ENCODE results near the gene PNMT.

PNMT gene

DNA sequence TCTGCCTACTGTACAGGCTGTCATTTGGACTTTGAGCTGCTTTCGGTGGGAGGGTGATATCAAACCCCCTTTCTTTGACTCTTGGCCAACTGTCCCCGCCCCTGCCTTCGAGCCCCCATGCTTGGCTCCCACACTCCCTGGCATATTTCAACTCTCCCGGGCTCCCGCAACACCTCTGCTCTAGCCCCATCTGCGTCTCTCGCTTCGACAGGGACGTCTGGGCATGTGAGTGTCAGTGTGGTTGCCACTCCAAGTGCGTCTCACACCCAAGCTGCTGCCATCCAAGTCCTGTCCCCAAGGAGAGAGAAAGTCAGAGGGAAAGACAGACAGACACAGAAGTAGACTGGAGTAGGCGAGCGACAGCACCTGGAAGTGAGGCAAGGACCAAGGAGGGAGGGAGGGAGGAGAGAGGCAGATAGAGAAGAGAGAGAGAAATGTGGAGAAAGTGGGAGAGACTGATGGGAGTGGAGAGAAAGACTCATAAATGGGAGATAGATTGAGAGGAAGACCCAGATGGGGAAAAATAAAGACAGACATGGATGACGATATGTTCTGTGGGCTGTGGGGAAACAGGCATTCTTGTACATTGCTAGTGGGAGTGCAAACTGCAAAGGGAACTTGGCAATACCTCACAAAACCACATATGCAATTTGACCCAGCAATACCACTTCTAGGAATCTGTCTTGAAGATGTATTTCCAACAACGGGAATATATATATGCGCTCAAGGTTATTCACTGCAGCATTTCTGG lies 19.5 kb upstream of the PNMT start:
- no peak overlapping the region for H3K4me3 ChIP-seq (ENCODE audit: low read length)
- peak; percentile 63 for DNase-seq (ENCODE audit: low read depth)
- no peaks in the 10 kb centered on the region for H3K27me3 ChIP-seq (replicated peaks; ENCODE audit: control insufficient read depth, insufficient read depth, low read length)
- no peaks in the 10 kb centered on the region for H3K9me3 ChIP-seq (ENCODE audit: control insufficient read depth, low read length)
- no peaks in the 10 kb centered on the region for H3K4me1 ChIP-seq (ENCODE audit: control insufficient read depth, insufficient read depth, low read length)
- no peak overlapping the region for H3K9ac ChIP-seq (ENCODE audit: low read length)
- H3K36me3 ChIP-seq (ENCODE audit: control insufficient read depth, insufficient read depth, low read length, severe bottlenecking) = no peaks in the 10 kb centered on the region

- no peaks in the 10 kb centered on the region for H3K4me1 ChIP-seq (ENCODE audit: control insufficient read depth, insufficient read depth, low read length)
- no peak overlapping the region for H3K4me3 ChIP-seq (ENCODE audit: low read length)
- no peak for DNase-seq (ENCODE audit: low read depth)
- no peaks in the 10 kb centered on the region for H3K9me3 ChIP-seq (ENCODE audit: control insufficient read depth, low read length)
- no peak overlapping the region for H3K9ac ChIP-seq (ENCODE audit: low read length)
- no peaks in the 10 kb centered on the region for H3K27me3 ChIP-seq (replicated peaks; ENCODE audit: control insufficient read depth, insufficient read depth, low read length)
- peaks cover 4% of the 10 kb centered on the region for H3K36me3 ChIP-seq (ENCODE audit: control insufficient read depth, insufficient read depth, low read length, severe bottlenecking)
These were observed 18.1 kb upstream of the PNMT start for GRCh38 chr17:39650121-39650579.

DNA sequence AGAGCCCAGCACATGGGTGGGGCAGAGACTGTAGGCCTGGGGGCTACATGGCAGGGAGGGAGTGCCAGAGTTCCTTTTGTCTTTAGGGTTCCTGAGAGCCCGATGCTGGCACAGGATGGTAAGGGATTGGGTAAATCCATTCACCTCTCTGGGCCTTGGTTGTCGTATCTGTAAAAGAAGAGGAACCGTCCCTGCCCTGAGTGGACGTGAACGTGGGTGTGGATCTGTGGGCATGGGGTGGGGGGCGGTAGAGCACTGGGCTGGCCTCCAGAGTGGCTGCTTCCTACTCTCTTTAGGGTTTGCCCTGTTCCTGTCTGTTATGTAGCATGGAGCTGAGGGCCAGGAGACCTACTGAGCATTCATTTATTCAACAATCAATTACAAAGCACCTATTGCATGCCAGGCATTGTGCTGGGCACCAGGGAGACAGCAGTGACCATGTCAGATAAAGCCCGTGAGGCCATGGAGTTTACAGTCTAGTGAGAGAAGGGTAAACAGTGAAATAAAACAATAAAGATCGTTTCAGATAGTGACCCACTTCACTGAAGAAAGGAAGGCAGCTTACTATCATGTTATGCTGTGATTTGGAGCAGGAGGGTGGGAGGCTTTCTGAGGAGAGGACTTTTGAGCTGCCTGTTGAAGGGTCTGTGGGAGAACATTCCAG lies 16.2 kb upstream of the PNMT start:
- Histone ChIP-seq H3K9ac (ENCODE audit: low read length) (no peak overlapping the region), H3K9me3 (ENCODE audit: control insufficient read depth, low read length) (no peaks in the 10 kb centered on the region), H3K36me3 (ENCODE audit: control insufficient read depth, insufficient read depth, low read length, severe bottlenecking) (peaks cover 4% of the 10 kb centered on the region), H3K27me3 (replicated peaks; ENCODE audit: control insufficient read depth, insufficient read depth, low read length) (no peaks in the 10 kb centered on the region), H3K4me3 (ENCODE audit: low read length) (no peak overlapping the region), H3K4me1 (ENCODE audit: control insufficient read depth, insufficient read depth, low read length) (no peaks in the 10 kb centered on the region)
- no peak for DNase-seq (ENCODE audit: low read depth)

- Histone ChIP-seq H3K27me3 (replicated peaks; ENCODE audit: control insufficient read depth, insufficient read depth, low read length) (no peaks in the 10 kb centered on the region), H3K4me3 (ENCODE audit: low read length) (no peak overlapping the region)
- DNase-seq (ENCODE audit: low read depth) = peak; percentile 22
These were observed 15.5 kb upstream of the PNMT start for GRCh38 chr17:39652587-39653315.

GRCh38 chr17:39653316-39653661 lies 15.0 kb upstream of the PNMT start:
- no peak overlapping the region for H3K9ac ChIP-seq (ENCODE audit: low read length)
- no peaks in the 10 kb centered on the region for H3K9me3 ChIP-seq (ENCODE audit: control insufficient read depth, low read length)
- DNase-seq (ENCODE audit: low read depth) = no peak
- H3K4me1 ChIP-seq (ENCODE audit: control insufficient read depth, insufficient read depth, low read length) = no peaks in the 10 kb centered on the region
- H3K4me3 ChIP-seq (ENCODE audit: low read length) = no peak overlapping the region
- H3K27me3 ChIP-seq (replicated peaks; ENCODE audit: control insufficient read depth, insufficient read depth, low read length) = no peaks in the 10 kb centered on the region
- H3K36me3 ChIP-seq (ENCODE audit: control insufficient read depth, insufficient read depth, low read length, severe bottlenecking) = peaks cover 8% of the 10 kb centered on the region

More at GRCh38 chr17:39652587-39653315, 15.5 kb upstream of the PNMT start:
- Histone ChIP-seq H3K36me3 (ENCODE audit: control insufficient read depth, insufficient read depth, low read length, severe bottlenecking) (peaks cover 4% of the 10 kb centered on the region), H3K4me1 (ENCODE audit: control insufficient read depth, insufficient read depth, low read length) (no peaks in the 10 kb centered on the region), H3K9ac (ENCODE audit: low read length) (no peak overlapping the region), H3K9me3 (ENCODE audit: control insufficient read depth, low read length) (no peaks in the 10 kb centered on the region)

GRCh38 chr17:39653662-39654331 lies 14.5 kb upstream of the PNMT start:
- Histone ChIP-seq H3K9ac (ENCODE audit: low read length) (no peak overlapping the region), H3K4me1 (ENCODE audit: control insufficient read depth, insufficient read depth, low read length) (no peaks in the 10 kb centered on the region), H3K27me3 (replicated peaks; ENCODE audit: control insufficient read depth, insufficient read depth, low read length) (no peaks in the 10 kb centered on the region), H3K36me3 (ENCODE audit: control insufficient read depth, insufficient read depth, low read length, severe bottlenecking) (peaks cover 14% of the 10 kb centered on the region), H3K9me3 (ENCODE audit: control insufficient read depth, low read length) (no peaks in the 10 kb centered on the region), H3K4me3 (ENCODE audit: low read length) (no peak overlapping the region)
- peak; percentile 49 for DNase-seq (ENCODE audit: low read depth)

- no peaks in the 10 kb centered on the region for H3K27me3 ChIP-seq (replicated peaks; ENCODE audit: control insufficient read depth, insufficient read depth, low read length)
- no peak for DNase-seq (ENCODE audit: low read depth)
These were observed 13.1 kb upstream of the PNMT start for GRCh38 chr17:39655105-39655504.

GRCh38 chr17:39658346-39658745 lies 9.9 kb upstream of the PNMT start:
- Histone ChIP-seq H3K36me3 (ENCODE audit: control insufficient read depth, insufficient read depth, low read length, severe bottlenecking) (peaks cover 38% of the 10 kb centered on the region), H3K9me3 (ENCODE audit: control insufficient read depth, low read length) (no peaks in the 10 kb centered on the region), H3K4me1 (ENCODE audit: control insufficient read depth, insufficient read depth, low read length) (no peaks in the 10 kb centered on the region), H3K27me3 (replicated peaks; ENCODE audit: control insufficient read depth, insufficient read depth, low read length) (no peaks in the 10 kb centered on the region), H3K4me3 (ENCODE audit: low read length) (no peak overlapping the region), H3K9ac (ENCODE audit: low read length) (no peak overlapping the region)
- no peak for DNase-seq (ENCODE audit: low read depth)

More at GRCh38 chr17:39655105-39655504, 13.1 kb upstream of the PNMT start:
- Histone ChIP-seq H3K4me1 (ENCODE audit: control insufficient read depth, insufficient read depth, low read length) (no peaks in the 10 kb centered on the region), H3K9ac (ENCODE audit: low read length) (no peak overlapping the region), H3K36me3 (ENCODE audit: control insufficient read depth, insufficient read depth, low read length, severe bottlenecking) (peaks cover 22% of the 10 kb centered on the region), H3K9me3 (ENCODE audit: control insufficient read depth, low read length) (no peaks in the 10 kb centered on the region), H3K4me3 (ENCODE audit: low read length) (no peak overlapping the region)

GRCh38 chr17:39658760-39659159 lies 9.5 kb upstream of the PNMT start:
- Histone ChIP-seq H3K9me3 (ENCODE audit: control insufficient read depth, low read length) (no peaks in the 10 kb centered on the region), H3K9ac (ENCODE audit: low read length) (no peak overlapping the region), H3K27me3 (replicated peaks; ENCODE audit: control insufficient read depth, insufficient read depth, low read length) (no peaks in the 10 kb centered on the region), H3K4me1 (ENCODE audit: control insufficient read depth, insufficient read depth, low read length) (no peaks in the 10 kb centered on the region), H3K4me3 (ENCODE audit: low read length) (no peak overlapping the region), H3K36me3 (ENCODE audit: control insufficient read depth, insufficient read depth, low read length, severe bottlenecking) (peaks cover 38% of the 10 kb centered on the region)
- DNase-seq (ENCODE audit: low read depth) = no peak

DNA sequence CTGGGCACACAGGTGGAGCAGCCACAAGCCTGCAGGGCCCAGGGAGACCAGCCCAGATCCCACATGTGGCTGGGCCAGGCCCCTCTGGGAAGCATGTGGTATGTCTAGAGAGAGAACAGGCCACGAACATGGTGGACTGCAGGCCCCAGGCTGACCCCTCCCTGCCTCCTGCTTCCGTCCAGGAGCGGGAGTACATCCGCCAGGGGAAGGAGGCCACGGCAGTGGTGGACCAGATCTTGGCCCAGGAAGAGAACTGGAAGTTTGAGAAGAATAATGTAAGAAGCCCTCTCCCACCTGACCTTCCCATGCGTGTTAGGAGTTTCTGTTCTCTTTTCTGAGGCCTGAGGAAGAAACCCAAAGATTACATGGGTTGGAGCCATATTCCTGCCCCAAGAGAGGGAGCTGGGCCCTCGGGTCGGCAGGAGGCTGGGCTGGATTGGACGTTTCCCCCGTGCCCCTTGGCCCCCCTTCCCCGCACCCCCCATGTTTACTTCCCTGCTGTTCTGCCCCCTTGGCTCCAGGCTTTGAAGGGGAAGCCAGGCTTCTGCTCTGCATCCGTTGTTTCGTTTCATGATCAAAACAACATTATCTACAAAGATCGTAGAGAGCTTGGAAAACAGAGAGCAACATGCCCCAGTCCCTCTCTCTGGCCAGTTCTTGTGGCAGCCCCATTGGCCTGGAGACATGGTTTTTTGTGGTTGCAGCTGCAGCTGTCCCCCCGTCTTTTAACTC lies 8.8 kb upstream of the PNMT start:
- no peak overlapping the region for H3K9ac ChIP-seq (ENCODE audit: low read length)
- H3K27me3 ChIP-seq (replicated peaks; ENCODE audit: control insufficient read depth, insufficient read depth, low read length) = no peaks in the 10 kb centered on the region
- no peaks in the 10 kb centered on the region for H3K9me3 ChIP-seq (ENCODE audit: control insufficient read depth, low read length)
- no peak overlapping the region for H3K4me3 ChIP-seq (ENCODE audit: low read length)
- H3K36me3 ChIP-seq (ENCODE audit: control insufficient read depth, insufficient read depth, low read length, severe bottlenecking) = peaks cover 38% of the 10 kb centered on the region
- H3K4me1 ChIP-seq (ENCODE audit: control insufficient read depth, insufficient read depth, low read length) = no peaks in the 10 kb centered on the region
- no peak for DNase-seq (ENCODE audit: low read depth)
